Measurements from ENCODE around the gene CFAP52. TPM values are rescaled to one million over a fixed set of nuclear protein-coding genes. Genes with fewer than 3 reads are reported as not detected.
A peak's percentile ranks its signal among the peaks of the same experiment; 100 is the strongest.

Gene CFAP52
- total RNA-seq, 1 experiment from 2014 or later = not detected

- peak; percentile 43 for ATAC-seq
- no peak overlapping the region for H2AFZ ChIP-seq (ENCODE audit: low read depth, low read length, poor library complexity, severe bottlenecking)
Measured at GRCh38 chr17:9645851-9646545, 69.6 kb downstream of the CFAP52 start.

DNA sequence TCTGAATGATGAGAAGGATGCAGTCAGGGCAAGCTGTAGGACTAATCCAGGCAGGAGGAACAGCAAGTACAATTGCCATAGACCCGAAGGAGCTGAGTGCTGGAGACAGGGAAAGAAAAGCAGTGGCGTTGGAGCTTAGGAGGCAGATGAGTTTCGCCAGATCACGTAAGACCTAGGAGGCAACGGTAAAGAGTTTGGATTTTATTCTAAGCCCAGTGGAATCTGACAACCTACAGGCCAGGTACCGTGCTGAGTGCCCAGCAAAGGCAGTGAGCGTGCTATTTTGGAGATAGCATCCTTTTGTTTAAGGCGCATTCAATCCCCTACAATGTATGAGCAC is 70.1 kb downstream of the CFAP52 start:
- no peaks in the 10 kb centered on the region for H3K9me2 ChIP-seq (ENCODE audit: insufficient read depth)
- peak overlapping the region; percentile 78 for H3K9ac ChIP-seq (ENCODE audit: low read length)
- POLR2A ChIA-PET = no interaction called here
- no peaks in the 10 kb centered on the region for H3K9me3 ChIP-seq (ENCODE audit: control insufficient read depth in 1 of 2, insufficient read depth in 1 of 2, low read depth in 1 of 2, low read length in 2 of 2)
- H3K4me2 ChIP-seq (ENCODE audit: low read length) = peak overlapping the region; percentile 90
- H3K27me3 ChIP-seq (ENCODE audit: insufficient read depth, low read length) = no peaks in the 10 kb centered on the region
- no peaks in the 10 kb centered on the region for H4K20me1 ChIP-seq (ENCODE audit: insufficient read depth)
- H3K27ac ChIP-seq (ENCODE audit: low read depth, low read length) = peak overlapping the region; percentile 94
- H3K79me2 ChIP-seq (ENCODE audit: insufficient read depth, low read length) = peaks cover 12% of the 10 kb centered on the region
- peak overlapping the region; percentile 71 to 75 for H3K4me3 ChIP-seq (replicated peaks in 1 of 2; ENCODE audit: low read depth in 1 of 2, low read length in 2 of 2)
- H3K4me1 ChIP-seq (ENCODE audit: control insufficient read depth in 1 of 2, insufficient read depth in 2 of 2, low read length in 2 of 2) = peaks cover 37 to 51% of the 10 kb centered on the region in 2 experiments
- ATAC-seq (no peak), DNase-seq (ENCODE audit: low read depth, low spot score) (no peak)
- H3K36me3 ChIP-seq (ENCODE audit: control insufficient read depth in 1 of 2, insufficient read depth in 2 of 2, low read length in 2 of 2) = no peaks in the 10 kb centered on the region
- no peak overlapping the region for H2AFZ ChIP-seq (ENCODE audit: low read depth, low read length, poor library complexity, severe bottlenecking)
- CTCF ChIA-PET = no interaction called here
- BruUV-seq (replicated peaks) = TSS peak; percentile 63
- intact Hi-C loops (cut with micrococcal nuclease) = no loop called here
- RAD21 ChIA-PET (ENCODE audit: low non-redundant PET in 1 of 2, low total read pairs in 2 of 2, uncharacterized antibody in 2 of 2, unreplicated experiment in 2 of 2) = interaction anchor here in 1 of 2 experiments (1.2 kb wide), 1 partner anchor 69 kb away, joined by 3 read pairs; no protein-coding TSS in a partner anchor
- TF ChIP-seq ATF3 (IDR thresholded peaks at IDR 0.05) (no peak), POLR2A (IDR thresholded peaks at IDR 0.05; ENCODE audit: borderline replicate concordance, extremely low read depth, insufficient read depth, insufficient read length) (no peak), EZH2phosphoT487 (IDR thresholded peaks at IDR 0.05; ENCODE audit: borderline replicate concordance) (no peak), CEBPB (IDR thresholded peaks at IDR 0.05; ENCODE audit: low read depth) (no peak), ZNF274 (IDR thresholded peaks at IDR 0.05; ENCODE audit: low read depth, low read length) (no peak), EZH2 (IDR thresholded peaks at IDR 0.05) (no peak), EGR1 (IDR thresholded peaks at IDR 0.05; ENCODE audit: low read depth) (no peak), TCF7L2 (IDR thresholded peaks at IDR 0.05; ENCODE audit: borderline replicate concordance, extremely low read depth, insufficient read depth, insufficient read length) (no peak), RAD21 (IDR thresholded peaks at IDR 0.05; ENCODE audit: low read depth) (no peak)
- TF ChIP-seq, protein P1, sequence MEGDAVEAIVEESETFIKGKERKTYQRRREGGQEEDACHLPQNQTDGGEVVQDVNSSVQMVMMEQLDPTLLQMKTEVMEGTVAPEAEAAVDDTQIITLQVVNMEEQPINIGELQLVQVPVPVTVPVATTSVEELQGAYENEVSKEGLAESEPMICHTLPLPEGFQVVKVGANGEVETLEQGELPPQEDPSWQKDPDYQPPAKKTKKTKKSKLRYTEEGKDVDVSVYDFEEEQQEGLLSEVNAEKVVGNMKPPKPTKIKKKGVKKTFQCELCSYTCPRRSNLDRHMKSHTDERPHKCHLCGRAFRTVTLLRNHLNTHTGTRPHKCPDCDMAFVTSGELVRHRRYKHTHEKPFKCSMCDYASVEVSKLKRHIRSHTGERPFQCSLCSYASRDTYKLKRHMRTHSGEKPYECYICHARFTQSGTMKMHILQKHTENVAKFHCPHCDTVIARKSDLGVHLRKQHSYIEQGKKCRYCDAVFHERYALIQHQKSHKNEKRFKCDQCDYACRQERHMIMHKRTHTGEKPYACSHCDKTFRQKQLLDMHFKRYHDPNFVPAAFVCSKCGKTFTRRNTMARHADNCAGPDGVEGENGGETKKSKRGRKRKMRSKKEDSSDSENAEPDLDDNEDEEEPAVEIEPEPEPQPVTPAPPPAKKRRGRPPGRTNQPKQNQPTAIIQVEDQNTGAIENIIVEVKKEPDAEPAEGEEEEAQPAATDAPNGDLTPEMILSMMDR (IDR thresholded peaks at IDR 0.05 in 2 of 3, conservative IDR thresholded peaks at IDR 0.05 in 1 of 3; ENCODE audit: borderline replicate concordance in 1 of 3, insufficient read depth in 1 of 3, low read depth in 2 of 3, low read length in 2 of 3) = no peak
- TF ChIP-seq, protein P2, sequence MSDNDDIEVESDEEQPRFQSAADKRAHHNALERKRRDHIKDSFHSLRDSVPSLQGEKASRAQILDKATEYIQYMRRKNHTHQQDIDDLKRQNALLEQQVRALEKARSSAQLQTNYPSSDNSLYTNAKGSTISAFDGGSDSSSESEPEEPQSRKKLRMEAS (IDR thresholded peaks at IDR 0.05) = no peak

More at GRCh38 chr17:9645851-9646545, 69.6 kb downstream of the CFAP52 start:
- BruUV-seq (replicated peaks) = no TSS peak
- Histone ChIP-seq H3K4me2 (ENCODE audit: low read length) (peak overlapping the region; percentile 90), H3K36me3 (ENCODE audit: control insufficient read depth in 1 of 2, insufficient read depth in 2 of 2, low read length in 2 of 2) (no peaks in the 10 kb centered on the region), H3K27ac (ENCODE audit: low read depth, low read length) (peak overlapping the region; percentile 94), H3K9ac (ENCODE audit: low read length) (peak overlapping the region; percentile 78), H3K4me3 (replicated peaks in 1 of 2; ENCODE audit: low read depth in 1 of 2, low read length in 2 of 2) (peak overlapping the region; percentile 71 to 75), H3K27me3 (ENCODE audit: insufficient read depth, low read length) (no peaks in the 10 kb centered on the region), H3K9me2 (ENCODE audit: insufficient read depth) (no peaks in the 10 kb centered on the region), H4K20me1 (ENCODE audit: insufficient read depth) (no peaks in the 10 kb centered on the region), H3K4me1 (ENCODE audit: control insufficient read depth in 1 of 2, insufficient read depth in 2 of 2, low read length in 2 of 2) (peaks cover 37 to 51% of the 10 kb centered on the region in 2 experiments), H3K79me2 (ENCODE audit: insufficient read depth, low read length) (peaks cover 12% of the 10 kb centered on the region), H3K9me3 (ENCODE audit: control insufficient read depth in 1 of 2, insufficient read depth in 1 of 2, low read depth in 1 of 2, low read length in 2 of 2) (no peaks in the 10 kb centered on the region)
- intact Hi-C loops (cut with micrococcal nuclease) = loop anchor here (2.0 kb wide), 1 partner anchor 69 kb away; the partner anchor contains the start of gene CFAP52
- TF ChIP-seq, protein P1 (IDR thresholded peaks at IDR 0.05 in 2 of 3, conservative IDR thresholded peaks at IDR 0.05 in 1 of 3; ENCODE audit: borderline replicate concordance in 1 of 3, insufficient read depth in 1 of 3, low read depth in 2 of 3, low read length in 2 of 3) = 0 out of 6 replicates have a peak, but pooled peaks of 2 of the 3 experiments have one; percentile 18
- TF ChIP-seq CBX3 (IDR thresholded peaks at IDR 0.05; ENCODE audit: low read depth) (no peak), SIN3A (IDR thresholded peaks at IDR 0.05; ENCODE audit: low read depth) (peak; percentile 30; the same call in 1 of the 2 replicates), RAD21 (IDR thresholded peaks at IDR 0.05; ENCODE audit: low read depth) (peak; percentile 43; the same call in 1 of the 2 replicates)
- ChIA-PET CTCF (no interaction called here), POLR2A (no interaction called here), RAD21 (ENCODE audit: low non-redundant PET in 1 of 2, low total read pairs in 2 of 2, uncharacterized antibody in 2 of 2, unreplicated experiment in 2 of 2) (interaction anchor here in 1 of 2 experiments (1.2 kb wide), 1 partner anchor 69 kb away, joined by 3 read pairs; no protein-coding TSS in a partner anchor)
- DNase-seq (ENCODE audit: low read depth, low spot score) = peak; percentile 12
